Stimulated activated naive B cell treated with anti-CD40 and anti-IgM and Interleukin-4, amounts not matched to agents 10 μg/mL and 1 μg/mL and 100 μg/mL, for 72 hours (primary cell): ENCODE results near the gene TMEM63A.

ENCODE experiments used
- ATAC-seq, 2 donors: fragments of 150-1000 bp; cut with Tn5 transposase; replicated peaks; 2 replicates each; pipeline ENCODE4 v1.10.0; 2021; ENCODE audit warnings: moderate library complexity in 1 of 2
- DNase-seq: peaks from one replicate; pipeline ENCODE4 v3.0.0; 2021
- H3K27ac Mint-ChIP-seq: one replicate; pipeline ENCODE4 v1.8.0; 2022; ENCODE audit warnings: mild to moderate bottlenecking, mixed read lengths
- H3K27me3 Mint-ChIP-seq, 2 donors: one replicate each; pipeline ENCODE4 v1.8.0; 2022; ENCODE audit warnings: mixed read lengths in 2 of 2
- H3K36me3 Mint-ChIP-seq, 2 donors: one replicate each; pipeline ENCODE4 v1.8.0; 2022; ENCODE audit warnings: mixed read lengths in 2 of 2, mild to moderate bottlenecking in 1 of 2
- H3K4me1 Mint-ChIP-seq, 2 donors: one replicate each; pipeline ENCODE4 v1.8.0; 2022; ENCODE audit warnings: mixed read lengths in 2 of 2, mild to moderate bottlenecking in 1 of 2
- H3K4me3 Mint-ChIP-seq, 2 donors: one replicate each; pipeline ENCODE4 v1.8.0; 2022; ENCODE audit warnings: mild to moderate bottlenecking in 2 of 2, mixed read lengths in 2 of 2, moderate library complexity in 1 of 2
- H3K9me3 Mint-ChIP-seq, 2 donors: one replicate each; pipeline ENCODE4 v1.8.0; 2022; ENCODE audit warnings: mixed read lengths in 2 of 2, mild to moderate bottlenecking in 1 of 2

Gene TMEM63A

DNA sequence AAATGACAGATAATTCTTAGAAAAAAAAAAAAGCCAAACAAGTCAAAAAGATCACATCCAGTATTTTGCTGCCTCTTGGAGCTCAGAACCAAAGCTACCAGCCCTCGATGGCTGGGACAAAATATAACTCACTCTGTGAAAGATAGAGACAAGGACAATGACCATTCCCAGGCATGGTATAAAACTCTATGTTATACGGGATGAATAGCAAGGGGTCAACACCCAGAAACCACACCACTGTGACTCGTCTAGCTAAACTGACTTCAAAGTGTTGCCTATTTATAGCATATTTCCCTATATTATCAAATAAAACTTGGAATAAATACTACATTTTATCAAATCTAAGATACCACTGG lies 10.1 kb downstream of the TMEM63A start:
- H3K9me3 Mint-ChIP-seq: no peaks in the 10 kb centered on the region
- no peaks in the 10 kb centered on the region for H3K27me3 Mint-ChIP-seq
- peaks cover 25 to 30% of the 10 kb centered on the region in 2 donors for H3K36me3 Mint-ChIP-seq
- H3K4me1 Mint-ChIP-seq: peaks cover under 1 to 12% of the 10 kb centered on the region in 2 donors
- H3K4me3 Mint-ChIP-seq: no peak overlapping the region
- ATAC-seq (no peak), DNase-seq (no peak)
- H3K27ac Mint-ChIP-seq: no peak overlapping the region

DNA sequence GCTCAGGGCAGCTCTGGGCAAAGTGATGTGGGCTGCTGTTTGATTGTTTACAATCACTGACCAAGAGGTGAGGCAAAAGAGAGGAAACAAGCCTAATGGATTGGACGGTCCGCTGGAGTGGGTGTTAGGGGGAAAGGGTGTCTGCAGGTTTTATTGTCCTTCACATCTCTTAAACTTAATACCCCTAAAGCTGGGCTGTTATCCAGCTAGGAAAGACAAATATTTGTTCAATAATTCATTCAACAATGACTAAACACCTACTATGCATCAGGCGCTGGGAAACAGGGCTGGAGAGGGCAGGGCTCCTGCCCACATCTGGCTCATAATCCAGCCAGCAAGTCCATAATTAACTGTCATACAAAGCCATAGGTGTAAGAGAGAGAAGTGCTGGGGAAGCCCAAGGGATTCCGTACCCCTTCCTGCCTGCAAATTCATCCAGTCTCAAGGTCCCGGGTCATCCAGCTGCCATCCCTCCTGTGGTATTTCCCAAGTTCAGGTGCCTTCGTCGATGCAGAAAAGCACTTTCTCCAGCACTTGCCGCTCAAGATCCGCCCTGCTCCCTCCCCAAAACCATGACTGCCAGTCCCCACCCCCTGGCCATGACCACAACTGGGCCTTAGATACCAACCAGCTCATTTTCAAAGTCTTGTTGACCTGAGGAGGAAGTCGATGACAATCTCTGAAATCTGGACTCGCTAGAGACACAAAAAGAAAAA lies 10.7 kb downstream of the TMEM63A start:
- ATAC-seq (no peak), DNase-seq (no peak)
- no peak overlapping the region for H3K4me3 Mint-ChIP-seq
- H3K27me3 Mint-ChIP-seq: no peaks in the 10 kb centered on the region
- peaks cover 5 to 17% of the 10 kb centered on the region in 2 donors for H3K4me1 Mint-ChIP-seq
- H3K9me3 Mint-ChIP-seq: no peaks in the 10 kb centered on the region
- H3K27ac Mint-ChIP-seq: no peak overlapping the region
- H3K36me3 Mint-ChIP-seq: peaks cover 24 to 32% of the 10 kb centered on the region in 2 donors

DNA sequence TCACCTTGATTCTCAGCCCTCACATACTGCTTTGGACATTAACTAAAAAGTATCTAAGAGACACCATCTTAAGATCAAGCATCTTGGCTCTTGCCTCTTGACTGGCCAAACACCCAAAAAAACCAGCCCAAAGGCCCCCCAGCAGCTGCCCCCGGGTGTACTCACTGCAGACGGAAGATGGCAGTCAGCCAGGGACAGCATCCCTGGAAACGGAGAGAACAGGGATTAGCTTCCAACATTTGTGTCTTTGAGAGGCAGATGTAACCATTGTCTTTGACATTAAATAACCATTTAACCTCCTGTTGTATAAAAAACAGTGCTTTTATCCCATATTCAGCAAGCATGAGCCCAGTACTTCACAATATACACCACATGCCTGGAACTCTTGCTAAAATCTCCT lies 11.3 kb downstream of the TMEM63A start:
- H3K9me3 Mint-ChIP-seq: no peaks in the 10 kb centered on the region
- H3K27ac Mint-ChIP-seq: no peak overlapping the region
- DNase-seq: no peak
- no peak for ATAC-seq
- H3K27me3 Mint-ChIP-seq: no peaks in the 10 kb centered on the region
- H3K4me3 Mint-ChIP-seq: no peak overlapping the region
- peaks cover 11 to 23% of the 10 kb centered on the region in 2 donors for H3K4me1 Mint-ChIP-seq
- peaks cover 28 to 38% of the 10 kb centered on the region in 2 donors for H3K36me3 Mint-ChIP-seq

DNA sequence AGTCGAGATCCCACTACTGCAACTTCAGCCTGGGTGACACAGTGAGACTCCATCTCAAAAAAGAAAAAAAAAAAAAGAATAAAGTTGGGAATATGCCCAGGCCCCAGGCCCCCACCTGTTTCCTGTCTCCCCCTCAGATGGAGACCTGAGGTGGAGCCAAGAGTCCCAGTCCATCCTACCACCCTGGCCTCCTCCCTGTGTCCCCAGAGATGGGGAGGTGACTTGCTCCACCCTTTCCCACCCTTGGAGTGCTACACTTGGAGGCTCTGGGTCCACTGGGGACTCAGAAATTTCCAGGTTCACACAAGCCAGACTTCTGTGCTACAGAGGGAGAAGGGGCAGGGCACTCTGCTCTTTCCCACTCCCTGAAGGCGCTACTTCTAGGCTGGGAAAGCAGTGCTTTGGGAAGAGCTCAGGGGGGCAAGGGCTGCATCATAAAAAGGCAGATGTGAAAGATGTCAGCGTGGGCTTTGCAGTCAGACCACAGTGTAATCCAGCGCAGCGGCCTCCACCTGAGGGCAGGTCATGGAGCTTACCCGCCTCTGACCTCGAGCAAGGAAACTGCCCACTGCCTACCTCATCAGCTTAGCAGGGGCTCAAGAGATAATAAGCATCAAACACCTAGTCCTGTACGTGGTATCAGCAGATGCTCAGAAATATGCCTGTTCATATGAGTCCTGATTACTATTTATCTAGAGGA lies 13.4 kb downstream of the TMEM63A start:
- no peaks in the 10 kb centered on the region for H3K9me3 Mint-ChIP-seq
- peaks cover 34 to 44% of the 10 kb centered on the region in 2 donors for H3K36me3 Mint-ChIP-seq
- peak overlapping the region; percentile 31 for H3K27ac Mint-ChIP-seq

DNA sequence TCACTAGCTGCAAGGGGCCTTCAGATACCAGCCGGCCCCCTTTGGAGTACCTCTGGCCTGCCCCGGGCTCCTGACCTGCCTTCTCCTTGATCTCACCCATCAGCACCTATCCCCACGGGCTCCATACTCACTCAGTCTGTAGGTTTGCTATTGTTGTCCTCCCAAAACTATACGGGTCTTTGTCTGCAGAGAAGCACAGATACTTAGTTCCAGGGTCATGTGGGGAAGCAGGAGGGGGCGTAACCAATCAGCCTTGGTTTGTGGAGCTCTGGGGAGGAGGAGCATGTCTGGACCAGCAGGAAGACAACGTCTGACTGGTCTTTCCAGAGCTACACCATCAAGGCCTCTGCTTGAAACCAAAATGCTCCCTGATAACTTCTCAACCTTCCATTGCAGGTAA lies 15.2 kb downstream of the TMEM63A start:
- H3K36me3 Mint-ChIP-seq: peaks cover 35 to 48% of the 10 kb centered on the region in 2 donors
- DNase-seq (no peak), ATAC-seq (no peak)
- peak overlapping the region in 1 of 2 donors; percentile 19 for H3K4me3 Mint-ChIP-seq
- H3K9me3 Mint-ChIP-seq: no peaks in the 10 kb centered on the region
- H3K27ac Mint-ChIP-seq: peak overlapping the region; percentile 60
- H3K27me3 Mint-ChIP-seq: no peaks in the 10 kb centered on the region
- H3K4me1 Mint-ChIP-seq: peaks cover 15 to 30% of the 10 kb centered on the region in 2 donors

More for the DNA sequence above, 13.4 kb downstream of the TMEM63A start:
- peaks cover 15 to 30% of the 10 kb centered on the region in 2 donors for H3K4me1 Mint-ChIP-seq
- DNase-seq (no peak), ATAC-seq (no peak)
- H3K27me3 Mint-ChIP-seq: no peaks in the 10 kb centered on the region
- H3K4me3 Mint-ChIP-seq: no peak overlapping the region

DNA sequence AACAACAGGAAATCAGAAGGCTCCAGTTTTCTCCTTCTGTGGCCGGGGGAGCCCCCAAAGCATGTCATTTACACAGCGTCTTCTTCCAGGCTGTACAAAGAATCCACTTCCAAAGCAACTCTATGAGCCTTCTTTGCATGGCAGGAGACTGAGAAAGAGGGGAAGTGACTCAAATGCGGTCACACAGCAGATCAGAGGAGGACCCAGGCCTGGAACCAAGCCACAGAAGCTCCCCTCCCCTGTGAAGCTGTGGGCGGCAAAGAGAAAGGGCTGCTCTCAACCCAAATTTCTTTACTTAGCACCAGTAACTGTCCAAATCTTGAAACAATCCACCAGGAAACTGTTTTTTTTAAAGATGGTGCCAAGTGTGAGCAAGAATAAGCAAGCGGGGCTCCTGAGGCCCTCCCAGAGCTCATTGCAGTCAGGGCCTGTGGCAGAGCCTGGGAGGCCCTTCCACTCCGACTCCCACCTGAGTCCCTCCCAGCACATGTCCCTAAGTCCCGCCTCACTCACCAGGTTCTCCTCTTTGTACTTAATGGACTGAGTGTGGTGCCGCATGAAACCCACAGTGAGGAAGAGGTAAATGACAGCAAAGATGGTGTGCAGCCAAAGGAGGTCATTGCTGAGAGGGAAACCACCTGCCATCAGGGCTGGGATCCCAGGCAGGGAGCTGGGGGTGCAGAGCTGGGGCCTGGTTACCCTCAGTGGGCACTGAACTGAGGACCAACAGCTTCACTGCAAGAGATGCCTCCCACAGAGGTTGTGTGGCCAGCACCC lies 15.9 kb downstream of the TMEM63A start:
- ATAC-seq (peak; percentile 97 to 98), DNase-seq (peak; percentile 34)
- Mint-ChIP-seq H3K27ac (peak overlapping the region; percentile 60), H3K36me3 (peaks cover 35 to 50% of the 10 kb centered on the region in 2 donors), H3K4me1 (peaks cover 15 to 30% of the 10 kb centered on the region in 2 donors), H3K27me3 (no peaks in the 10 kb centered on the region), H3K9me3 (no peaks in the 10 kb centered on the region), H3K4me3 (no peak overlapping the region)

DNA sequence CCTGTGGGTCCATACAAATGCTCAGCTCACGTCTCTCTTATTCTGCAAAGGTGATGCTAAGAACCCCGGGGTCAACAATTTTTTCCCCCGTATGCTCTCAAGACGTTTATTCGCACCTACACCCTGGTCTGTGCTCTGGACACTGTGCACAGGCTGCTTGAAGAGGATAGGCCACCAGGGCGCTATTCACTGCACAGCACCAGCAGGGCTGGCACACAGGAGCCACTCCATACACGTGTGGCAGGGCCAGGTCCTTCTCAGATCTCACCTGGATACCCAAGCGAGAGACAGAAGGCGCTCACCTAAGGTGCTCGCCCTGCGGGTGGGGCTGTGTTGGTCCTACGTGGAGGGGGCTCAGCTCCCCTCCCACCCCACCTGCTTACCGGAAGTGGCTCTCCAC lies 16.7 kb downstream of the TMEM63A start:
- Mint-ChIP-seq H3K9me3 (no peaks in the 10 kb centered on the region), H3K4me3 (no peak overlapping the region), H3K36me3 (peaks cover 32 to 44% of the 10 kb centered on the region in 2 donors), H3K4me1 (peaks cover 15 to 30% of the 10 kb centered on the region in 2 donors), H3K27ac (no peak overlapping the region), H3K27me3 (no peaks in the 10 kb centered on the region)
- ATAC-seq (peak; percentile 24 to 30), DNase-seq (no peak)

DNA sequence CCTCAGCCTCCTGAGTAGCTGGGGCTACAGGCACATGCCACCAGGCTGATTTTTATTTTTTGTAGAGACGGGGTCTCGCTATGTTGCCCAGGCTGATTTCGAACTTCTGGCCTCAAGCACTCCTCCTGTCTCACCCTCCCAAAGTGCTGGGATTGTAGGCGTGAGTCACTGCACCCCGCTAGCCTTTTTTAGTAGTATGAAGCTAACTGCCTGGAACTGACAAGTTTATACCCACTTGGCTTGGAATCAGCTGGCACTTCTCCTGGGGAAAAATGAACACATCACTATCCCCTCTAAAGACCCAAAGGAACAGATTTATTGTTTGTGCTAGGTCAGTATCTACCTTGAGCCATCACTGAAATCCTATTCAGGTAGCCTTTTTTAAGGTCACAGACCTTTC lies 19.0 kb downstream of the TMEM63A start:
- H3K9me3 Mint-ChIP-seq: no peaks in the 10 kb centered on the region
- H3K27me3 Mint-ChIP-seq: no peaks in the 10 kb centered on the region
- H3K4me1 Mint-ChIP-seq: peaks cover 15 to 24% of the 10 kb centered on the region in 2 donors
- peaks cover 34 to 51% of the 10 kb centered on the region in 2 donors for H3K36me3 Mint-ChIP-seq
- ATAC-seq: no peak
- no peak overlapping the region for H3K4me3 Mint-ChIP-seq
- no peak for DNase-seq
- H3K27ac Mint-ChIP-seq: no peak overlapping the region

DNA sequence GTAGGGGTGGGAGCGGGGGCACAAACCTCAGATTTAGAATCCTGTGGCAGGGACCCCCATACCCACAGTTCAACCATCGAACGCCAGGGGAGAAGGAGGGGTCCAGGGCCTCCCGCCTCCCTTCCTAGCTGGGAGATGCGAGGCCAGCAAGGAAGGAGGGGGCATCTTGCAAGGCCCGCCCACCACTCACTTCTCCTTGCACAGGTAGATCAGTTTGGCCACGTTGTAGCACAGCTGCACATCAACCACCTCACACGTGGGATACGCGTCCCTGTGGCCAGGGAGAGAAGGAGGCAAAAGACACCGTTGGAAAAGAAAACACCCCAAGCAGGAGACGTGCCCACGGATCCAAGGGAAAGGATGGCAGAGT lies 19.6 kb downstream of the TMEM63A start:
- Mint-ChIP-seq H3K36me3 (peaks cover 34 to 47% of the 10 kb centered on the region in 2 donors), H3K4me1 (peaks cover 15 to 21% of the 10 kb centered on the region in 2 donors), H3K27ac (peak overlapping the region; percentile 37), H3K27me3 (no peaks in the 10 kb centered on the region), H3K4me3 (no peak overlapping the region), H3K9me3 (no peaks in the 10 kb centered on the region)
- ATAC-seq (no peak), DNase-seq (no peak)

DNA sequence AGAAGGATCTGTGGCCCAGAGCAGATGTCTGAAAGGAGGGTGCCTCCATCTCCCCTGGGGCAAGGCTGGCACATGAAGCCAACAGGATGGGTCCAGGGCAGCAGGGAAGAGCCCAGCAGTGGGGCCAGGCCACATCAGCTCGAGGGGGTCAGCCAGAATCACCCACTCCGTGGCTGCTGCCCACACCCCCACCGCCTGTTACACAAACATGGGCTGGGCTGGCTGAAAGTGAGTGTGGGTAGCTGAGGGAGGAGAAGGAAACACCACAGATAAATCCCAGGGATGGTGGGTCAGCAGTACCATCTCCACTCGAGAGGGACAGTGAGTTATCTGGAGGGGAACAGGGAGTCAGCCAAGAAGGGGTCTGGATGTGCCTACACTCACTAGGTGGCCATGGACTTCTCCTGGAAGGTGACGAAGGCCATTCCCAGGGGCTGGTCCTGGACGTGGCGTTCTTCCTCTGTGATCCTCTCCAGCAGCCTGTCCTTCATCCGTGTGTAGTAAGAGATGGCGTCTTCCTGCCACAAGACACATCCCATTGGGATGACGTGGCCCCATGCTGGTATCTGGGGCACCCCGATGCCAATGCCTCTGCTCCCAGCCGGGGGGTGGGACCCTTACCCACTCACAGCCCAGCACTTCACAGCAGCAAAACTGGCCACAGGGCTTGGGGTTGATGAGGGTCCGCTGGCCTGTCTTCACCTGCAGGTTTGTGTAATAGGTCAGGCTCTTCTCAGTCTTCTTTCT lies 20.2 kb downstream of the TMEM63A start:
- H3K9me3 Mint-ChIP-seq: no peaks in the 10 kb centered on the region
- no peak for DNase-seq
- no peaks in the 10 kb centered on the region for H3K27me3 Mint-ChIP-seq
- no peak for ATAC-seq
- H3K27ac Mint-ChIP-seq: peak overlapping the region; percentile 37
- no peak overlapping the region for H3K4me3 Mint-ChIP-seq
- H3K4me1 Mint-ChIP-seq: peaks cover 14 to 18% of the 10 kb centered on the region in 2 donors
- peaks cover 32 to 48% of the 10 kb centered on the region in 2 donors for H3K36me3 Mint-ChIP-seq

DNA sequence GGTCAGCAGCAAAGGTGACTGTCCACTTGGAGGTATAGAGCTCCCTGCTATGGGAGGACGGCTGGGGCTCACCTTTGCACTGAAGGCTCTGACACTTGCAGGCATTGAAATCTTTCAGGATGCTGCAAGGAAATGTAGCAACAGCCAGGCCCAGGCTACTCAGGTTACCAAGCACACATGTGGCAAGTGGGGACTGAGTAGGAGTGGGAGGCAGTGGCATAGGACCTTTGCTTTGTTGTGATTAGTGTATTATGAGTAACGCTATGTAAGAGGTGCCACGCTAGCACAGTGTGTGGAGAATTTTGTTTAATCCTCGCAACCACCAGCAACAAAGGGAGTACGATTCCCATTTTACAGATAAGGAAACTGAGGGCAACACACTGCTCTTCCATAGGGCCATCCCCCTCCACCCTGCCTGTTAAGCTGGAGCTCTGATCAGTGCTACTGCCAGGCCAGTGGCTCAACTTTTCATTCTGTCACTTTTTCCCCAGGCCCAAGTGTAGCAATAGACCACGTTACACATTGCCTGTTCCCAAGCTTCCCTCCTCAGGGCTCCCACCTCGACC lies 21.2 kb downstream of the TMEM63A start:
- DNase-seq: no peak

DNA sequence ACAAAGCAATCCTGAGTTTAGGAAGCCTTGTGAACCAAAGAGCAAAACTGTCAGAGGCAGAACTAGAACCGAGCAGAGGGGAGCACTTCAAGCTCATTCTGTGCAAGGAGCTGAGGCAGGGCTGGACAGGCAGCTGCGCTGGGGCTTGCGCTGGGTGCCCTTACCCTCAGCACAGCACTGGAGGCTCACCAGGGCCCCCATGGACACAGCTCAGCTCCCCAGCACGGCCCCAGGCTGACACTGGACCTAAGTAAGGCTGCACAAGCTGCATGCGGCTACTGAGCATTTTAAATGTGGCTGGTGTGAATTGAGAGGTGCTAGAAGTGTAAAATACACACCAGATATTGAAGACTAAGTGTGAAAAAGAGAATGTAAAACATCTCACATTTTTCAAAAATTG lies 22.1 kb downstream of the TMEM63A start:
- Mint-ChIP-seq H3K27ac (no peak overlapping the region), H3K4me1 (peaks cover 4 to 11% of the 10 kb centered on the region in 2 donors)
- ATAC-seq: no peak

More for the DNA sequence above, 21.2 kb downstream of the TMEM63A start:
- H3K4me3 Mint-ChIP-seq: no peak overlapping the region
- no peak for ATAC-seq
- H3K9me3 Mint-ChIP-seq: no peaks in the 10 kb centered on the region
- H3K27ac Mint-ChIP-seq: no peak overlapping the region
- no peaks in the 10 kb centered on the region for H3K27me3 Mint-ChIP-seq
- peaks cover 32 to 45% of the 10 kb centered on the region in 2 donors for H3K36me3 Mint-ChIP-seq
- H3K4me1 Mint-ChIP-seq: peaks cover 4 to 17% of the 10 kb centered on the region in 2 donors

DNA sequence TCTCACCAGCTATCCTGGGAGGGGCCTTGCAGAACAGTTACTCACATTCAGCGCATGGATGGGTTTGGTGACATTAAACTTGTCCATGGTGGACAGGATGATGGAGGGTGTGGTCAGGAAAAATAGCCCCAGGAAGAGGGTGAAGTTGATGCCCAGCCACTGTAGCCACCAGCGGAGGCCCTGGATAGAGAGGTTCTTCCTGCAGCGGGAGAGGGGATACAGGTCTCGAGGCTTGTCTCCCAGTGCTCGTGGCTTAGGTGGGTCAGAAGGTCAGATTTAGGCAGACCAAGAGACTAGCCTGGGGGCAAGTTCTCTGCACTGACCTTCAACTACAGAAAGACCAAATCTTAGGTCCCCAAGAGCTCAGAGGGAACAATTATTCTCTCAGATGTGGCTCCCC lies 23.0 kb downstream of the TMEM63A start:
- H3K36me3 Mint-ChIP-seq: peaks cover 35 to 50% of the 10 kb centered on the region in 2 donors
- H3K27me3 Mint-ChIP-seq: no peaks in the 10 kb centered on the region
- H3K4me3 Mint-ChIP-seq: no peak overlapping the region
- ATAC-seq: no peak
- DNase-seq: no peak
- no peaks in the 10 kb centered on the region for H3K9me3 Mint-ChIP-seq
- no peak overlapping the region for H3K27ac Mint-ChIP-seq
- H3K4me1 Mint-ChIP-seq: peaks cover 5 to 11% of the 10 kb centered on the region in 2 donors

More for the DNA sequence above, 22.1 kb downstream of the TMEM63A start:
- Mint-ChIP-seq H3K9me3 (no peaks in the 10 kb centered on the region), H3K36me3 (peaks cover 30 to 45% of the 10 kb centered on the region in 2 donors), H3K4me3 (no peak overlapping the region), H3K27me3 (no peaks in the 10 kb centered on the region)
- no peak for DNase-seq
